ENCODE results near the gene TEFM.
"Not testable (repeated sequence)": the region's sequence is repeated elsewhere in the genome, so short reads cannot be mapped to it uniquely, and the experiment has no call there.

TEFM gene

GRCh38 chr17:30906101-30906911 is at the start of gene TEFM:
Gene TEFM (minus strand): TSS chr17:30906238. CDS start chr17:30906198, 40 bp downstream.
- peak; percentile 80 for DNase-seq (ENCODE audit: low read depth)

GRCh38 chr17:30954046-30954830 is 48.2 kb upstream of the TEFM start:
- DNase-seq (ENCODE audit: low read depth): no peak

- DNase-seq (ENCODE audit: low read depth): no peak
These were observed 46.8 kb upstream of the TEFM start for GRCh38 chr17:30952638-30953393.

- DNase-seq (ENCODE audit: low read depth): no peak
These were observed 44.8 kb upstream of the TEFM start for GRCh38 chr17:30950669-30951399.

- no peak for DNase-seq (ENCODE audit: low read depth)
These were observed 44.2 kb upstream of the TEFM start for GRCh38 chr17:30950189-30950588.

- DNase-seq (ENCODE audit: low read depth): no peak
These were observed 41.8 kb upstream of the TEFM start for GRCh38 chr17:30947796-30948195.

- DNase-seq (ENCODE audit: low read depth): no peak
These were observed 36.5 kb upstream of the TEFM start for GRCh38 chr17:30942308-30943079.

GRCh38 chr17:30939051-30939689 is 33.1 kb upstream of the TEFM start:
- DNase-seq (ENCODE audit: low read depth): no peak

GRCh38 chr17:30933966-30934365 is 27.9 kb upstream of the TEFM start:
- DNase-seq (ENCODE audit: low read depth): no peak

- not testable (repeated sequence) for DNase-seq (ENCODE audit: low read depth)
These were observed 25.5 kb upstream of the TEFM start for GRCh38 chr17:30931582-30931981.

GRCh38 chr17:30930495-30930894 is 24.5 kb upstream of the TEFM start:
- DNase-seq (ENCODE audit: low read depth): no peak

- DNase-seq (ENCODE audit: low read depth): not testable (repeated sequence)
These were observed 23.8 kb upstream of the TEFM start for GRCh38 chr17:30929861-30930260.

- no peak for DNase-seq (ENCODE audit: low read depth)
These were observed 23.1 kb upstream of the TEFM start for GRCh38 chr17:30929081-30929633.

- DNase-seq (ENCODE audit: low read depth): no peak
These were observed 22.5 kb upstream of the TEFM start for GRCh38 chr17:30928584-30928983.

- no peak for DNase-seq (ENCODE audit: low read depth)
These were observed 21.7 kb upstream of the TEFM start for GRCh38 chr17:30927756-30928155.

- DNase-seq (ENCODE audit: low read depth): no peak
These were observed 20.5 kb upstream of the TEFM start for GRCh38 chr17:30926516-30926915.

- no peak for DNase-seq (ENCODE audit: low read depth)
These were observed 18.3 kb upstream of the TEFM start for GRCh38 chr17:30924341-30924740.

GRCh38 chr17:30922235-30923030 is 16.4 kb upstream of the TEFM start:
- no peak for DNase-seq (ENCODE audit: low read depth)

GRCh38 chr17:30921544-30922196 is 15.6 kb upstream of the TEFM start, which contains the start of gene ADAP2:
Gene ADAP2 (plus strand): TSS chr17:30921945. CDS start chr17:30922015, 70 bp downstream.
- no peak for DNase-seq (ENCODE audit: low read depth)

Data from activated T-helper 1 cell treated with Interleukin-2 at 50 U/mL for 16 hours (primary cell).